Islet of Langerhans (tissue), 1 donor: ENCODE results near the gene C13orf46.
"Not testable (repeated sequence)": the region's sequence is repeated elsewhere in the genome, so short reads cannot be mapped to it uniquely, and the experiment has no call there.

ENCODE experiments used
- FAIRE-seq: peaks from one replicate; lab custom pipeline; 2011; peaks lifted over from hg19 to GRCh38; lab: Jason Lieb, UNC

C13orf46 gene

GRCh38 chr13:113923376-113924063, 50.4 kb downstream of the C13orf46 start:
- FAIRE-seq = no peak

GRCh38 chr13:113922412-113923118, 51.3 kb downstream of the C13orf46 start:
- no peak for FAIRE-seq

- no peak for FAIRE-seq
Observed at GRCh38 chr13:113921763-113922162, 52.1 kb downstream of the C13orf46 start.

- no peak for FAIRE-seq
Observed at GRCh38 chr13:113920606-113921286, 53.1 kb downstream of the C13orf46 start.

- FAIRE-seq = no peak
Observed at GRCh38 chr13:113919761-113920559, 53.9 kb downstream of the C13orf46 start.

- no peak for FAIRE-seq
Observed at GRCh38 chr13:113918981-113919701, 54.7 kb downstream of the C13orf46 start.

GRCh38 chr13:113918580-113918979, 55.3 kb downstream of the C13orf46 start:
- FAIRE-seq = no peak

GRCh38 chr13:113917594-113918371, 56.1 kb downstream of the C13orf46 start:
- FAIRE-seq = no peak

GRCh38 chr13:113917096-113917495, 56.8 kb downstream of the C13orf46 start:
- no peak for FAIRE-seq

GRCh38 chr13:113916330-113916815, 57.5 kb downstream of the C13orf46 start:
- no peak for FAIRE-seq

- FAIRE-seq = no peak
Observed at GRCh38 chr13:113915786-113916329, 58.0 kb downstream of the C13orf46 start.

- FAIRE-seq = no peak
Observed at GRCh38 chr13:113915012-113915763, 58.7 kb downstream of the C13orf46 start.

- no peak for FAIRE-seq
Observed at GRCh38 chr13:113914333-113915011, 59.4 kb downstream of the C13orf46 start.

- FAIRE-seq = not testable (repeated sequence)
Observed at GRCh38 chr13:113913838-113914237, 60.0 kb downstream of the C13orf46 start.

- FAIRE-seq = not testable (repeated sequence)
Observed at GRCh38 chr13:113913408-113913807, 60.5 kb downstream of the C13orf46 start.

- FAIRE-seq = no peak
Observed at GRCh38 chr13:113912596-113912995, 61.3 kb downstream of the C13orf46 start.

GRCh38 chr13:113907635-113908617, 66.0 kb downstream of the C13orf46 start:
- FAIRE-seq = no peak

GRCh38 chr13:113906571-113906970, 67.3 kb downstream of the C13orf46 start:
- FAIRE-seq = no peak
